ENCODE results near the gene PNLIPRP3.
"Not testable (repeated sequence)": the region's sequence is repeated elsewhere in the genome, so short reads cannot be mapped to it uniquely, and the experiment has no call there.

Gene PNLIPRP3

GRCh38 chr10:116427671-116428070 lies at the start of gene PNLIPRP3:
Gene PNLIPRP3, plus strand, starts transcription at chr10:116427847. Its CDS starts 166 bp downstream, at chr10:116428013.
- no peak for DNase-seq

- no peak for DNase-seq
Observed at GRCh38 chr10:116382290-116382689, 45.4 kb upstream of the PNLIPRP3 start.

- no peak for DNase-seq
Observed at GRCh38 chr10:116385311-116385710, 42.3 kb upstream of the PNLIPRP3 start.

GRCh38 chr10:116385994-116386809 lies 41.4 kb upstream of the PNLIPRP3 start:
- no peak for DNase-seq

GRCh38 chr10:116393246-116393831 lies 34.3 kb upstream of the PNLIPRP3 start:
- not testable (repeated sequence) for DNase-seq

GRCh38 chr10:116395223-116395985 lies 32.2 kb upstream of the PNLIPRP3 start:
- DNase-seq, result no peak

- no peak for DNase-seq
Observed at GRCh38 chr10:116398224-116398623, 29.4 kb upstream of the PNLIPRP3 start.

- no peak for DNase-seq
Observed at GRCh38 chr10:116402858-116403257, 24.8 kb upstream of the PNLIPRP3 start.

- DNase-seq, result no peak
Observed at GRCh38 chr10:116403740-116404250, 23.9 kb upstream of the PNLIPRP3 start.

- DNase-seq, result no peak
Observed at GRCh38 chr10:116408719-116409118, 18.9 kb upstream of the PNLIPRP3 start.

- no peak for DNase-seq
Observed at GRCh38 chr10:116410351-116410750, 17.3 kb upstream of the PNLIPRP3 start.

GRCh38 chr10:116417821-116418220 lies 9.8 kb upstream of the PNLIPRP3 start:
- DNase-seq, result no peak

GRCh38 chr10:116418389-116418788 lies 9.3 kb upstream of the PNLIPRP3 start:
- no peak for DNase-seq

- no peak for DNase-seq
Observed at GRCh38 chr10:116421815-116422214, 5.8 kb upstream of the PNLIPRP3 start.

GRCh38 chr10:116429288-116429977 lies 1.8 kb downstream of the PNLIPRP3 start:
- DNase-seq, result no peak

GRCh38 chr10:116430288-116430687 lies 2.6 kb downstream of the PNLIPRP3 start:
- no peak for DNase-seq

- DNase-seq, result no peak
Observed at GRCh38 chr10:116431598-116431997, 4.0 kb downstream of the PNLIPRP3 start.

- DNase-seq, result no peak
Observed at GRCh38 chr10:116437076-116437692, 9.5 kb downstream of the PNLIPRP3 start.

- no peak for DNase-seq
Observed at GRCh38 chr10:116440330-116441030, 12.8 kb downstream of the PNLIPRP3 start.

- DNase-seq, result no peak
Observed at GRCh38 chr10:116444527-116445142, 17.0 kb downstream of the PNLIPRP3 start.

GRCh38 chr10:116450861-116451260 lies 23.2 kb downstream of the PNLIPRP3 start:
- no peak for DNase-seq

All from T1000 (cell line).